Measurements from ENCODE around the gene LYRM1. TPM values are rescaled to one million over a fixed set of nuclear protein-coding genes. Genes with fewer than 3 reads are reported as not detected.

LYRM1 gene
- total and polyA plus RNA-seq, 2 experiments from 2014 or later = 18.7 to 24.8 TPM

DNA sequence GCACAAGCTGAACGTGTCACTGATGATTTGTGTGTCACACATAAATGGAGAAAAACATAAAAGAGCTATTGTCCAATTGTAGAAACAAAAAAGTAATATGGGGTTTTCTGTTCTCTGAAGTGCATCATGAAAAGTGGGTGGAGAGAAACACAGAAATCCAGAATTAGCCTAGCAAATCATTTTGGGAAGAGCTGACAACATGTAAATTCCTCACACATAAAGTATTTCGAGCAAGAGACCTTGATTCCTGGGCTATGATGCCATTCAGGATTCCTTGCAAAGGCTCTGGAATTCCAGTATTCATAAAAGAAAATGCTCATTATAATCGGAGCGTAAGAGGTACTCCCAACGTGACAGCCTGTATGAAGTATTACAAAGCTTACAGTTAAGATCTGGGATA lies 1.5 kb upstream of the LYRM1 start:
- Mint-ChIP-seq H3K9me3 (peaks cover 2% of the 10 kb centered on the region; the same call in 1 of the 3 replicates), H3K27me3 (ENCODE audit: insufficient read depth, low read depth, poor library complexity) (peaks cover 7% of the 10 kb centered on the region), H3K36me3 (ENCODE audit: low read depth) (peaks cover 25% of the 10 kb centered on the region), H3K27ac (peak overlapping the region; percentile 34), H3K4me1 (peaks cover 44% of the 10 kb centered on the region), H3K4me3 (peak overlapping the region; percentile 89)
- H3K4me2 ChIP-seq = peak overlapping the region; percentile 96
- no peaks in the 10 kb centered on the region for H3K27me3 ChIP-seq (ENCODE audit: insufficient read depth)
- peaks cover 17% of the 10 kb centered on the region for H4K20me1 ChIP-seq (replicated peaks; ENCODE audit: insufficient read depth)
- TF ChIP-seq POLR2AphosphoS5 (IDR thresholded peaks at IDR 0.05; ENCODE audit: low read depth) = no peak
- TF ChIP-seq CREB1 (CRISPR knock-in tag; IDR thresholded peaks at IDR 0.05; ENCODE audit: low read depth) = no peak
- no peak for TF ChIP-seq ZNF114 (CRISPR knock-in tag; IDR thresholded peaks at IDR 0.05)
- TF ChIP-seq, protein P1, sequence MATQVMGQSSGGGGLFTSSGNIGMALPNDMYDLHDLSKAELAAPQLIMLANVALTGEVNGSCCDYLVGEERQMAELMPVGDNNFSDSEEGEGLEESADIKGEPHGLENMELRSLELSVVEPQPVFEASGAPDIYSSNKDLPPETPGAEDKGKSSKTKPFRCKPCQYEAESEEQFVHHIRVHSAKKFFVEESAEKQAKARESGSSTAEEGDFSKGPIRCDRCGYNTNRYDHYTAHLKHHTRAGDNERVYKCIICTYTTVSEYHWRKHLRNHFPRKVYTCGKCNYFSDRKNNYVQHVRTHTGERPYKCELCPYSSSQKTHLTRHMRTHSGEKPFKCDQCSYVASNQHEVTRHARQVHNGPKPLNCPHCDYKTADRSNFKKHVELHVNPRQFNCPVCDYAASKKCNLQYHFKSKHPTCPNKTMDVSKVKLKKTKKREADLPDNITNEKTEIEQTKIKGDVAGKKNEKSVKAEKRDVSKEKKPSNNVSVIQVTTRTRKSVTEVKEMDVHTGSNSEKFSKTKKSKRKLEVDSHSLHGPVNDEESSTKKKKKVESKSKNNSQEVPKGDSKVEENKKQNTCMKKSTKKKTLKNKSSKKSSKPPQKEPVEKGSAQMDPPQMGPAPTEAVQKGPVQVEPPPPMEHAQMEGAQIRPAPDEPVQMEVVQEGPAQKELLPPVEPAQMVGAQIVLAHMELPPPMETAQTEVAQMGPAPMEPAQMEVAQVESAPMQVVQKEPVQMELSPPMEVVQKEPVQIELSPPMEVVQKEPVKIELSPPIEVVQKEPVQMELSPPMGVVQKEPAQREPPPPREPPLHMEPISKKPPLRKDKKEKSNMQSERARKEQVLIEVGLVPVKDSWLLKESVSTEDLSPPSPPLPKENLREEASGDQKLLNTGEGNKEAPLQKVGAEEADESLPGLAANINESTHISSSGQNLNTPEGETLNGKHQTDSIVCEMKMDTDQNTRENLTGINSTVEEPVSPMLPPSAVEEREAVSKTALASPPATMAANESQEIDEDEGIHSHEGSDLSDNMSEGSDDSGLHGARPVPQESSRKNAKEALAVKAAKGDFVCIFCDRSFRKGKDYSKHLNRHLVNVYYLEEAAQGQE (IDR thresholded peaks at IDR 0.05; ENCODE audit: unreplicated experiment) = no peak
- TF ChIP-seq NANOG (IDR thresholded peaks at IDR 0.05; ENCODE audit: borderline replicate concordance) = no peak
- no peak for TF ChIP-seq EZH2phosphoT487 (IDR thresholded peaks at IDR 0.05; ENCODE audit: unreplicated experiment)
- no peak for TF ChIP-seq ZNF331 (CRISPR knock-in tag; IDR thresholded peaks at IDR 0.05; ENCODE audit: low read depth)
- TF ChIP-seq, protein P2, sequence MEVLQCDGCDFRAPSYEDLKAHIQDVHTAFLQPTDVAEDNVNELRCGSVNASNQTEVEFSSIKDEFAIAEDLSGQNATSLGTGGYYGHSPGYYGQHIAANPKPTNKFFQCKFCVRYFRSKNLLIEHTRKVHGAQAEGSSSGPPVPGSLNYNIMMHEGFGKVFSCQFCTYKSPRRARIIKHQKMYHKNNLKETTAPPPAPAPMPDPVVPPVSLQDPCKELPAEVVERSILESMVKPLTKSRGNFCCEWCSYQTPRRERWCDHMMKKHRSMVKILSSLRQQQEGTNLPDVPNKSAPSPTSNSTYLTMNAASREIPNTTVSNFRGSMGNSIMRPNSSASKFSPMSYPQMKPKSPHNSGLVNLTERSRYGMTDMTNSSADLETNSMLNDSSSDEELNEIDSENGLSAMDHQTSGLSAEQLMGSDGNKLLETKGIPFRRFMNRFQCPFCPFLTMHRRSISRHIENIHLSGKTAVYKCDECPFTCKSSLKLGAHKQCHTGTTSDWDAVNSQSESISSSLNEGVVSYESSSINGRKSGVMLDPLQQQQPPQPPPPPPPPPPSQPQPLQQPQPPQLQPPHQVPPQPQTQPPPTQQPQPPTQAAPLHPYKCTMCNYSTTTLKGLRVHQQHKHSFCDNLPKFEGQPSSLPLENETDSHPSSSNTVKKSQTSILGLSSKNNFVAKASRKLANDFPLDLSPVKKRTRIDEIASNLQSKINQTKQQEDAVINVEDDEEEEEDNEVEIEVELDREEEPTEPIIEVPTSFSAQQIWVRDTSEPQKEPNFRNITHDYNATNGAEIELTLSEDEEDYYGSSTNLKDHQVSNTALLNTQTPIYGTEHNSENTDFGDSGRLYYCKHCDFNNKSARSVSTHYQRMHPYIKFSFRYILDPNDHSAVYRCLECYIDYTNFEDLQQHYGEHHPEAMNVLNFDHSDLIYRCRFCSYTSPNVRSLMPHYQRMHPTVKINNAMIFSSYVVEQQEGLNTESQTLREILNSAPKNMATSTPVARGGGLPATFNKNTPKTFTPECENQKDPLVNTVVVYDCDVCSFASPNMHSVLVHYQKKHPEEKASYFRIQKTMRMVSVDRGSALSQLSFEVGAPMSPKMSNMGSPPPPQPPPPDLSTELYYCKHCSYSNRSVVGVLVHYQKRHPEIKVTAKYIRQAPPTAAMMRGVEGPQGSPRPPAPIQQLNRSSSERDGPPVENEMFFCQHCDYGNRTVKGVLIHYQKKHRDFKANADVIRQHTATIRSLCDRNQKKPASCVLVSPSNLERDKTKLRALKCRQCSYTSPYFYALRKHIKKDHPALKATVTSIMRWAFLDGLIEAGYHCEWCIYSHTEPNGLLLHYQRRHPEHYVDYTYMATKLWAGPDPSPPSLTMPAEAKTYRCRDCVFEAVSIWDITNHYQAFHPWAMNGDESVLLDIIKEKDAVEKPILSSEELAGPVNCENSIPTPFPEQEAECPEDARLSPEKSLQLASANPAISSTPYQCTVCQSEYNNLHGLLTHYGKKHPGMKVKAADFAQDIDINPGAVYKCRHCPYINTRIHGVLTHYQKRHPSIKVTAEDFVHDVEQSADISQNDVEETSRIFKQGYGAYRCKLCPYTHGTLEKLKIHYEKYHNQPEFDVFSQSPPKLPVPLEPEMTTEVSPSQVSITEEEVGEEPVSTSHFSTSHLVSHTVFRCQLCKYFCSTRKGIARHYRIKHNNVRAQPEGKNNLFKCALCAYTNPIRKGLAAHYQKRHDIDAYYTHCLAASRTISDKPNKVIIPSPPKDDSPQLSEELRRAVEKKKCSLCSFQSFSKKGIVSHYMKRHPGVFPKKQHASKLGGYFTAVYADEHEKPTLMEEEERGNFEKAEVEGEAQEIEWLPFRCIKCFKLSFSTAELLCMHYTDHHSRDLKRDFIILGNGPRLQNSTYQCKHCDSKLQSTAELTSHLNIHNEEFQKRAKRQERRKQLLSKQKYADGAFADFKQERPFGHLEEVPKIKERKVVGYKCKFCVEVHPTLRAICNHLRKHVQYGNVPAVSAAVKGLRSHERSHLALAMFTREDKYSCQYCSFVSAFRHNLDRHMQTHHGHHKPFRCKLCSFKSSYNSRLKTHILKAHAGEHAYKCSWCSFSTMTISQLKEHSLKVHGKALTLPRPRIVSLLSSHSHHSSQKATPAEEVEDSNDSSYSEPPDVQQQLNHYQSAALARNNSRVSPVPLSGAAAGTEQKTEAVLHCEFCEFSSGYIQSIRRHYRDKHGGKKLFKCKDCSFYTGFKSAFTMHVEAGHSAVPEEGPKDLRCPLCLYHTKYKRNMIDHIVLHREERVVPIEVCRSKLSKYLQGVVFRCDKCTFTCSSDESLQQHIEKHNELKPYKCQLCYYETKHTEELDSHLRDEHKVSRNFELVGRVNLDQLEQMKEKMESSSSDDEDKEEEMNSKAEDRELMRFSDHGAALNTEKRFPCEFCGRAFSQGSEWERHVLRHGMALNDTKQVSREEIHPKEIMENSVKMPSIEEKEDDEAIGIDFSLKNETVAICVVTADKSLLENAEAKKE (CRISPR knock-in tag; IDR thresholded peaks at IDR 0.05) = no peak
- TF ChIP-seq, protein P3, sequence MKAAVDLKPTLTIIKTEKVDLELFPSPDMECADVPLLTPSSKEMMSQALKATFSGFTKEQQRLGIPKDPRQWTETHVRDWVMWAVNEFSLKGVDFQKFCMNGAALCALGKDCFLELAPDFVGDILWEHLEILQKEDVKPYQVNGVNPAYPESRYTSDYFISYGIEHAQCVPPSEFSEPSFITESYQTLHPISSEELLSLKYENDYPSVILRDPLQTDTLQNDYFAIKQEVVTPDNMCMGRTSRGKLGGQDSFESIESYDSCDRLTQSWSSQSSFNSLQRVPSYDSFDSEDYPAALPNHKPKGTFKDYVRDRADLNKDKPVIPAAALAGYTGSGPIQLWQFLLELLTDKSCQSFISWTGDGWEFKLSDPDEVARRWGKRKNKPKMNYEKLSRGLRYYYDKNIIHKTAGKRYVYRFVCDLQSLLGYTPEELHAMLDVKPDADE (IDR thresholded peaks at IDR 0.05) = no peak
- no peak for TF ChIP-seq STAT1 (IDR thresholded peaks at IDR 0.05; ENCODE audit: unreplicated experiment)
- TF ChIP-seq JUNB (IDR thresholded peaks at IDR 0.05; ENCODE audit: unreplicated experiment) = no peak
- TF ChIP-seq, protein P4, sequence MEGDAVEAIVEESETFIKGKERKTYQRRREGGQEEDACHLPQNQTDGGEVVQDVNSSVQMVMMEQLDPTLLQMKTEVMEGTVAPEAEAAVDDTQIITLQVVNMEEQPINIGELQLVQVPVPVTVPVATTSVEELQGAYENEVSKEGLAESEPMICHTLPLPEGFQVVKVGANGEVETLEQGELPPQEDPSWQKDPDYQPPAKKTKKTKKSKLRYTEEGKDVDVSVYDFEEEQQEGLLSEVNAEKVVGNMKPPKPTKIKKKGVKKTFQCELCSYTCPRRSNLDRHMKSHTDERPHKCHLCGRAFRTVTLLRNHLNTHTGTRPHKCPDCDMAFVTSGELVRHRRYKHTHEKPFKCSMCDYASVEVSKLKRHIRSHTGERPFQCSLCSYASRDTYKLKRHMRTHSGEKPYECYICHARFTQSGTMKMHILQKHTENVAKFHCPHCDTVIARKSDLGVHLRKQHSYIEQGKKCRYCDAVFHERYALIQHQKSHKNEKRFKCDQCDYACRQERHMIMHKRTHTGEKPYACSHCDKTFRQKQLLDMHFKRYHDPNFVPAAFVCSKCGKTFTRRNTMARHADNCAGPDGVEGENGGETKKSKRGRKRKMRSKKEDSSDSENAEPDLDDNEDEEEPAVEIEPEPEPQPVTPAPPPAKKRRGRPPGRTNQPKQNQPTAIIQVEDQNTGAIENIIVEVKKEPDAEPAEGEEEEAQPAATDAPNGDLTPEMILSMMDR (conservative IDR thresholded peaks at IDR 0.05; ENCODE audit: low read depth in 2 of 2) = no peak
- no peak for TF ChIP-seq EZH2 (IDR thresholded peaks at IDR 0.05; ENCODE audit: low read depth, unreplicated experiment)
- H3K9me2 ChIP-seq (ENCODE audit: insufficient read depth) = no peaks in the 10 kb centered on the region
- no peak for ATAC-seq
- no peak for DNase-seq (ENCODE audit: low spot score)
- no peaks in the 10 kb centered on the region for H3F3A ChIP-seq (replicated peaks; ENCODE audit: low read depth)
- peaks cover 5% of the 10 kb centered on the region for H3K36me3 ChIP-seq (ENCODE audit: insufficient read depth)
- H3K4me1 ChIP-seq (ENCODE audit: insufficient read depth) = peaks cover 37% of the 10 kb centered on the region
- peaks cover 84% of the 10 kb centered on the region for H3K79me2 ChIP-seq (replicated peaks; ENCODE audit: insufficient read depth)
- peak overlapping the region; percentile 88 for H3K4me3 ChIP-seq
- H3K27ac ChIP-seq (ENCODE audit: low read depth) = 0 out of 2 replicates have a peak overlapping the region, but pooled peaks have one; percentile 69
- H2AFZ ChIP-seq = no peak overlapping the region
